GM19324 (cell line): ENCODE measurements around the gene ZNF585A.

ENCODE experiments used
- ATAC-seq: cut with Tn5 transposase; IDR thresholded peaks from one replicate; pipeline ENCODE4 v1.9.1; 2021; ENCODE audit warnings: mild to moderate bottlenecking, moderate library complexity; ENCODE audit not compliant: unreplicated experiment, low FRiP score

The ZNF585A gene

GRCh38 chr19:37095859-37096258 is 76.6 kb downstream of the ZNF585A start:
- ATAC-seq: no peak
